ENCODE data around the gene TLCD2. TPM values are rescaled to one million over a fixed set of nuclear protein-coding genes. Genes with fewer than 3 reads are reported as not detected.

Gene TLCD2
- total and polyA plus RNA-seq, 9 of the 15 experiments (the other 6 are each of a cell fraction or from before 2014, with no cell fraction given), result 0.10 to 0.89 (median 0.58) TPM

GRCh38 chr17:1724869-1725641 lies 14.9 kb upstream of the TLCD2 start:
- Histone ChIP-seq H3K79me2 (ENCODE audit: control insufficient read depth, insufficient read depth, low read length) (peaks cover 11% of the 10 kb centered on the region; the same call in 2 of the 3 replicates), H3K9ac (ENCODE audit: insufficient read depth in 1 of 2, low read depth in 2 of 2, low read length in 2 of 2) (peak overlapping the region; percentile 49 to 92; a peak in 3 of 4 replicates), H3K9me1 (ENCODE audit: control insufficient read depth, insufficient read depth, low read length) (no peaks in the 10 kb centered on the region), H3K4me2 (ENCODE audit: insufficient read depth, low read length) (peak overlapping the region; percentile 80), H4K20me1 (replicated peaks; ENCODE audit: control insufficient read depth, insufficient read depth, low read length) (no peaks in the 10 kb centered on the region), H2AFZ (ENCODE audit: low read depth, low read length) (peak overlapping the region; percentile 88), H3K4me1 (replicated peaks in 1 of 2; ENCODE audit: control insufficient read depth in 2 of 2, insufficient read depth in 2 of 2, low read length in 2 of 2) (peaks cover 19 to 59% of the 10 kb centered on the region in 2 experiments), H3K36me3 (ENCODE audit: control insufficient read depth, insufficient read depth, low read length) (peaks cover 7% of the 10 kb centered on the region; the same call in 1 of the 3 replicates), H3K27me3 (ENCODE audit: control insufficient read depth in 2 of 2, insufficient read depth in 2 of 2, low read length in 2 of 2) (no peaks in the 10 kb centered on the region), H3K9me3 (replicated peaks; ENCODE audit: control insufficient read depth, insufficient read depth, low read depth, low read length) (no peaks in the 10 kb centered on the region), H3K4me3 (peak overlapping the region; percentile 67), H3K27ac (ENCODE audit: extremely low read depth, low read depth, low read length) (peak overlapping the region; percentile 69; the same call in 2 of the 3 replicates)
- ChIA-PET POLR2A (interaction anchor here (4.4 kb wide), 1 partner anchor 8 kb away, joined by 25 read pairs; no protein-coding TSS in a partner anchor), CTCF (ENCODE audit: low intra/inter-chr PET ratio) (no interaction called here)
- intact Hi-C loops (cut with micrococcal nuclease), result loop anchor here (5.0 kb wide), 1 partner anchor 57 kb away; no protein-coding TSS in a partner anchor
- 10% methylated on average over 22 of the region's 51 CpGs for WGBS (ENCODE audit: insufficient coverage, low coverage, missing lambda C conversion rate)
- BruUV-seq (replicated peaks), result no TSS peak
- FAIRE-seq, result no peak
- in situ Hi-C loops (cut with MboI), result no loop called here
- DNase-seq (ENCODE audit: extremely low read depth in 1 of 4, low spot score in 3 of 4), result no peak
- ATAC-seq, result peak; percentile 69
- TF ChIP-seq DEAF1 (CRISPR knock-in tag; IDR thresholded peaks at IDR 0.05), result no peak
- TF ChIP-seq NRF1 (conservative IDR thresholded peaks at IDR 0.05 in 1 of 2, IDR thresholded peaks at IDR 0.05 in 1 of 2), result peak; percentile 32 to 47; a peak in 2 of 4 replicates
- TF ChIP-seq IRF1 (CRISPR knock-in tag; IDR thresholded peaks at IDR 0.05; ENCODE audit: borderline replicate concordance), result no peak
- peak; percentile 42; the same call in 1 of the 2 replicates for TF ChIP-seq NKRF (IDR thresholded peaks at IDR 0.05; ENCODE audit: borderline replicate concordance)
- no peak for TF ChIP-seq NFXL1 (CRISPR knock-in tag; IDR thresholded peaks at IDR 0.05)
- 0 out of 2 replicates have a peak, but pooled peaks have one; percentile 7 for TF ChIP-seq VEZF1 (CRISPR knock-in tag; IDR thresholded peaks at IDR 0.05)
- TF ChIP-seq CBX3 (IDR thresholded peaks at IDR 0.05; ENCODE audit: borderline replicate concordance in 1 of 2, low read length in 2 of 2), result no peak
- 0 out of 2 replicates have a peak, but pooled peaks have one; percentile 36 for TF ChIP-seq SAFB (IDR thresholded peaks at IDR 0.05; ENCODE audit: borderline replicate concordance, low read depth, low read length)
- peak; percentile 62 for TF ChIP-seq CTCFL (IDR thresholded peaks at IDR 0.05; ENCODE audit: borderline replicate concordance, insufficient read depth, low read depth, low read length, poor library complexity, severe bottlenecking)
- TF ChIP-seq FIP1L1 (IDR thresholded peaks at IDR 0.05; ENCODE audit: low read depth, low read length, poor library complexity, severe bottlenecking), result peak; percentile 32
- TF ChIP-seq ZNF134 (CRISPR knock-in tag; conservative IDR thresholded peaks at IDR 0.05), result no peak
